GM21717 (cell line): Measurements from ENCODE around the gene RABL2B.

Source experiments
- ATAC-seq: cut with Tn5 transposase; IDR thresholded peaks from one replicate; pipeline ENCODE4 v1.9.1; 2021; ENCODE audit warnings: mild to moderate bottlenecking, moderate library complexity; ENCODE audit not compliant: unreplicated experiment

The RABL2B gene

DNA sequence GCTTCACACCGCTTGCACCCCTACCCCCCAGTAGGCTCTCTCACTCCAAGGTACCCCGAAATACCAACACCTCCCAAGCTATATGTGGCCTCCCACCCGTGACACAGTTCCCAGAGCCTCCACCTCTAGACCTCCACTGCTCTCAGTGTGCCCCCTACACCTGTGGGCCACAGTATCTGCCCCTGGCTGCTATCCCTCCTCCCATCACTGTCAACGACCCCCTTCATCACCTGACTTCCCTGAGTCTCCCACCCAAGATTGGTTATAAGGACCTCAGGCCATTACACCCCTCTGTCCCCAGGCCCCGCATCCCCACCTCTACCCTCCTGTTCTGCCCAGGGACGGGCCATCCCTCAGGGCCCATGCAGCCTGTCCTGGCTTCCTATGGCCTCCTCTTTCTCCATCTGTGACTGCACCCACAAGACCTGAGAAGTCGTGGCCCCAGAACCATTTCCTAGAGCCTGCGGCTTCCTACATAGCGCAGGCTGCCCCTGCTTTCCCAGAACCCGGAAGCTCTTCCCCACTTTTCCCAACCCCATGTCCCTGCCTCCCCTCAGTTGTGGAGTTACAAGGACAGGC lies 44.7 kb downstream of the RABL2B start:
- ATAC-seq = no peak

- no peak for ATAC-seq
Measured at GRCh38 chr22:50737728-50738648, 45.4 kb downstream of the RABL2B start, which contains the start of gene ACR. ACR (plus strand) TSS chr22:50738204; CDS start chr22:50738236, 32 bp downstream.

DNA sequence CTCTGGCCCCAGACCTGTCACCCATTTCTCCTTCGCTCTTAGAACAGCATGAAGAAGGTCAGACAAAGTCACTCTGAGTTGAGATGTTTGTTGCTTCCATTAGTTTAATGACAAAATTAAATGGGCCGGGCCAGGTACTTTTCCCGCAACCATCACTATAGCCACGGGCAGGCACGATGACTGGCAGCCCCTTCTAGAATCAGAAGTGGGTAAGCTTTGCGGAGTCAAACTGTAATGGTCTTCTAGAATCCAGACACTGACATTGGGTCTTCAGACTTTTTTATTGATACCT lies 47.8 kb downstream of the RABL2B start:
- no peak for ATAC-seq

- no peak for ATAC-seq
Measured at GRCh38 chr22:50734986-50735738, 48.3 kb downstream of the RABL2B start.

DNA sequence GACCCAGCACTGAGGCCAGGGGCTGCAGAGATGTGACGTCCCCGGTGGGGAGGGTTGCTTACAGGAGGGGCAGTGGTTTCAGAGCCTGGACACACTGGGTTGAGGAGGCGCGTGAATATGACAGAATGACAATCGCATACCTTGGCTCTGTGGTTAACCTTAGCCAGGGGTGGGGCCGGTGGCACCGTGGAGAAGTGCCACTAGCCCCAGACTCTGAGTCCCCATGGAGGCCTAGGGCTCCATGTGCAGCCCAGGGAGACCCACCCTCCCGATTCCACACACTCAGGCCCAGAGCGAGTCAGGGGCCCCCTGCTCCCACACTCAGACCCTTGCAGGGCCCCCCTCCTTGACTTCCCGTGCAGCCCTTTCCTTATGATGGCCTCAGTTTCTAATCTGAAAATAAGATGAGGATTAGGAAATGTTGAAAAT lies 49.1 kb downstream of the RABL2B start:
- no peak for ATAC-seq

DNA sequence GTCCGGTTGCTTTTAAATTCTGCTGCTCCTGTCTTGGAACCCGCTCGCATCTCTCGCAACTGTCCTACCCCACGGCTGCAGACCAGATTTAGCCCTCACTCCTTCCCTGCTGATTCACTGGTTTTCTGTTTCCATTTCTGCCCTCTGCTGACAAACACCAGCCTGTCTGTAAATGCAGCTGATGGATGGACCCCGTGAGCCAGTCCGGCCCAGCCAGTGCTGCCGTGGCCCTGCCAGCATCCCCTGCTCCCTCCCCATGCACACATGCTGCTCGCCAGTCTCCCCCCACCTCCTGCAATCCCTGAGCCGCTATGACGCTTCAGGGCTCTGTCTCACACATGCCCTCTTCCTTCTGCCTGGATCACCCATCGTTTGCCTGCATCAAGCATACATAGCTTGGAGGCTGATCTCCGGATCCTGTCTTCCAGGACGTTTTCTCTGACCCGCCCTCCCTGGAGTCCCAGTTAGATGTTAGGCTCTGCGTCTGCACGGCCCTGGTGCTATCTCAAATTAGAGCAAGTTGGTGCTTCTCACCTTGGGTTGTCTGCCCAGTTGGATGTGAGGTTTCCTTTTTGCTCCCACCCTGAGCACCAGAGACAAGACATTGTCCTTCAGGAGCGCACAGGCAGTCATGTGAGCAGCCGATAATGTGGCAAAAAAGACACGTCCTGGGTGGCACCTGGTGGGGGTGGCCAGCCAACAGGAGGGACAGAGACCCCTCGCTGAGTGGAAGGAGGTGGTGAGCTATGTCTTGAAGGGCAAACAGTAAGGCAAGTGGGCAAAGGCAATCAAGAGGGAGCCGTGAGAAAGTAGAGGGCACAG lies 49.7 kb downstream of the RABL2B start:
- ATAC-seq = no peak

DNA sequence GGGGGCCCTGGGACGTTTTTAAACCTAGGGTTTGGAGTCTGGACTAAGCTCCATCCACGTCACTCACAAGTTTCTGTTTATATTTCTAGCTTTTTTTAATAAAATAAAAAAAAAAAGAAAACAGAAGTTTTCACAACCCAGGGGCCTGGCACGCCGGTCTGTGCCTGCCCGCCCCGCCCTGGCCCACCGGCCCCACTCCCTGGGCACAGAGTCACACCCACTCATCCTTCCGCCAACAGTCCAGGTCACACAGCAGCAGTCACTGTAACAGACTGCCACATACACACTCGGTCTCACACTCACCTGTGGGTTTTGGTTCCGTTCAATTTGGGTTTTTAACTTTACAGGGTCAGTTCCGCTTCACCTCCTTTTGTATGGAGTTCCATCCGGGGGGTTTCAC lies 50.8 kb downstream of the RABL2B start:
- ATAC-seq = no peak

DNA sequence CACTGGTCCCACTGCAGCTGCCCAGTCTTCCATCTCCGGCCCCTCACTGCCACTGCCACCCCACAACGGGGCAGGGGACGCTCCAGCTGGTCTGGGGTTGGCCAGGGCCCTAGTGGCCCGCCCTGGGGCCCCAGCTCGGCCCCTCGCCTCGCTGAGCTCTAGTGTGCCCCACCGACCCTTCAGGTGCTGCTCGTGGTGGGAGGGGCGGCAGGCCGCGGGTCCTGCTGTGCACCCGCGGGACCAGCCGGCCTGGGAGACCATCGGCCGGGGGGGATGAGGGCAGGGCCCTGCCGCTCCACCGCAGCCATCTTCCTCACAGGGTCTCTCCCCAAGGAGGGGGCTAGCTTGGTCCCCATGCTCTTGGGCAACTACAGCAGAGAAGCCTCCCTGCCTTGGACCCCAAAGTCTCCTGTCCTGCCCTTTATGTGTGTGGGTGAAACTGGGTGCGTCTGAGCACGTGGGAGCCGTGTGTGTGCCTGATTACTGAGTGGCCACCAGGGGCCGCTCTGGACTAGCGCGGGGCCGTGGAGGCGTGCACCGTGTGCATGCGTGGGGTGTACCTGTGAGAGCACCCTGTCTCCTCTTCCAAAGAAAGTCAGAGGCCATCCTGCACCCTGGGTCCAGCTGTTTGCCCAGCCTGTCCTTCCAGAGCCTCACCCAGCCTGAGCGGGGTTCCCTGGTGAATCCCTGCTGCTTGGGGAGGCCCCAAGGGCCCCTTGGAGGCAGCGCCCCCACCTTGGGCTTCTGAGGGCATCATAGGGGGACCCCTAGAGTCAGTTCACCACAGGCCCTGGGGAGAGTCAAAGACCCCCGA lies 51.4 kb downstream of the RABL2B start:
- ATAC-seq = no peak

DNA sequence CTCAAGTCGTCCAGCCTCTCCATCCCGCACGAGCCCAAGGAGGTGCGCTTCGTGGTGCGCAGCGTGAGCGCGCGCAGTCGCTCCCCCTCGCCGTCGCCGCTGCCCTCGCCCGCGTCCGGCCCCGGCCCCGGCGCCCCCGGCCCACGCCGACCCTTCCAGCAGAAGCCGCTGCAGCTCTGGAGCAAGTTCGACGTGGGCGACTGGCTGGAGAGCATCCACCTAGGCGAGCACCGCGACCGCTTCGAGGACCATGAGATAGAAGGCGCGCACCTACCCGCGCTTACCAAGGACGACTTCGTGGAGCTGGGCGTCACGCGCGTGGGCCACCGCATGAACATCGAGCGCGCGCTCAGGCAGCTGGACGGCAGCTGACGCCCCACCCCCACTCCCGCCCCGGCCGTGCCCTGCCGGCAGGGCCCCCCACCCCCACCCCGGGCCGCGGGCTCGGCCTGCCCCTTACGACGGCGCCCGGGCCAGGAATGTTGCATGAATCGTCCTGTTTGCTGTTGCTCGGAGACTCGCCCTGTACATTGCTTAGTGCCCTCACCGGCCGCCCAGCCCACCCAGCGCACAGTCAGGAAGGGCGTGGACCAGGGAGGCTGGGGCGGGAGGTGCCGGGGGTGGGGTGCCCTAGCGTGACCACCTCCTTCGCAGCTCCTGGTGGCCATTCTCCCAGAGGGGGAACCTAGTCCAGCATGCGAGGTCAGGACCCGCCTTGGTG lies 52.3 kb downstream of the RABL2B start:
- no peak for ATAC-seq

- ATAC-seq = no peak
Measured at GRCh38 chr22:50730013-50730891, 53.2 kb downstream of the RABL2B start.

GRCh38 chr22:50729391-50730012 lies 53.9 kb downstream of the RABL2B start:
- no peak for ATAC-seq

DNA sequence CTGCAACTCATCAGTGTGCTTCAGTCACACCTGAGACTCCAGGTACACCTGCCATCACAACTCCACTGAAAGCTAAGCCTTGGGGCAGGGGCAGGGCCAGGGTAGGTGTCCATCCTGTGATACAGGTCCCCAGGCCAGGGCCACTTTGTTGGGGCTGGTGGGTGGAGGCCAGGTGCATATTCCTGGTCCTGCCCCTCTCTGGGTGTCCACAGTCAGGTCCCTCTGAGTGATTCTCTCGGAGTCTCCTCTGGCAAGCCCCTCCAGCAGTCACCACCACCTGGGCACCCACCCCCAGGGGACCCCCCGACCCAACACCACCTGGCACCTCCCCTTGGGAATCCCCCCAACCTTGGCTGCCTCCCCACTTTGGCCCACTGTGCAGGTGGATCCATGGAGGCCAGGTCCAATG lies 54.9 kb downstream of the RABL2B start:
- ATAC-seq = no peak

GRCh38 chr22:50727678-50728522 lies 55.5 kb downstream of the RABL2B start:
- no peak for ATAC-seq

GRCh38 chr22:50726643-50727340 lies 56.6 kb downstream of the RABL2B start:
- no peak for ATAC-seq

GRCh38 chr22:50725597-50725996 lies 57.8 kb downstream of the RABL2B start:
- ATAC-seq = no peak

DNA sequence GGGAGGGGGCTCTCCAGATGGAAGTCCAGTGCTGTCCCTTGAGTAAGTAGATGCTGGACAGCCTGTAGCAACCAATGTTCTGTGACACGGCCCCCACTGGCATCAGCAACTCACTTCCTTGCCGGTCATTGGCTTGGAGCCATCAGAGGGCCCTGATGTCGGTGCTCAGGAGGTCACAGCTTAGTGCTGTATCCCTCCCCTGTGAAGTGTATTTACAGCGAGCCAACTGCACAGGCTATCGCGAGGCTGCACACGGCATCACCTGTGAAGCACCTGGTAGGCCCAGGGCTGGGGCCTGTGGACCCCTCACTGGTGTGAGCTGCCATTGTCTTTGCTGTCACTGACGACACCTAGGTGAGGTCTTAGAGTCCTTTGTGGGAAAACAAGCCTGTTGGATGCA lies 58.8 kb downstream of the RABL2B start:
- no peak for ATAC-seq
